ENCODE measurements around the gene MEP1A. TPM values are rescaled to one million over a fixed set of nuclear protein-coding genes. Genes with fewer than 3 reads are reported as not detected.

MEP1A gene
- total RNA-seq, 2 experiments from 2014 or later, result not detected

GRCh38 chr6:46749731-46750130, 43.5 kb upstream of the MEP1A start:
- no peak overlapping the region for H3K4me3 Mint-ChIP-seq
- no peak for DNase-seq
- no peak for TF ChIP-seq CTCF (IDR thresholded peaks at IDR 0.05)
- H3K4me1 Mint-ChIP-seq (ENCODE audit: low read depth), result no peaks in the 10 kb centered on the region
- POLR2A ChIA-PET, result no interaction called here
- H3K27ac Mint-ChIP-seq, result no peak overlapping the region
- CTCF ChIA-PET, result interaction anchor here (0.5 kb wide), 1 partner anchor 79 kb away, joined by 3 read pairs; no protein-coding TSS in a partner anchor
- no peaks in the 10 kb centered on the region for H3K36me3 Mint-ChIP-seq (ENCODE audit: low read depth)
- Histone ChIP-seq H3K36me3 (ENCODE audit: insufficient read depth, low read length) (no peaks in the 10 kb centered on the region), H3K27ac (ENCODE audit: low read depth in 1 of 2, low read length in 2 of 2) (no peak overlapping the region), H3K4me3 (ENCODE audit: low read length) (no peak overlapping the region), H3K4me1 (ENCODE audit: insufficient read depth, low read length) (no peaks in the 10 kb centered on the region), H3K27me3 (ENCODE audit: control insufficient read depth in 1 of 2, insufficient read depth in 2 of 2, low read length in 2 of 2) (peaks cover 0 to 3% of the 10 kb centered on the region in 2 experiments), H3K9me3 (ENCODE audit: control insufficient read depth in 1 of 2, insufficient read depth in 1 of 2, low read length in 2 of 2) (peaks cover 0 to 4% of the 10 kb centered on the region in 2 experiments)
- ATAC-seq (ENCODE audit: poor library complexity), result no peak
- peaks cover 33% of the 10 kb centered on the region for H3K27me3 Mint-ChIP-seq
- H3K9me3 Mint-ChIP-seq, result no peaks in the 10 kb centered on the region
- intact Hi-C loops (cut with DNase I, micrococcal nuclease), result no loop called here

GRCh38 chr6:46751658-46752057, 41.5 kb upstream of the MEP1A start:
- ATAC-seq (ENCODE audit: poor library complexity) (no peak), DNase-seq (no peak)
- CTCF ChIA-PET, result no interaction called here
- H3K4me1 ChIP-seq (ENCODE audit: insufficient read depth, low read length), result no peaks in the 10 kb centered on the region
- H3K9me3 ChIP-seq (ENCODE audit: control insufficient read depth in 1 of 2, insufficient read depth in 1 of 2, low read length in 2 of 2), result peaks cover 0 to 4% of the 10 kb centered on the region in 2 experiments
- intact Hi-C loops (cut with DNase I, micrococcal nuclease), result no loop called here
- Mint-ChIP-seq H3K36me3 (ENCODE audit: low read depth) (no peaks in the 10 kb centered on the region), H3K27ac (no peak overlapping the region), H3K4me3 (no peak overlapping the region), H3K9me3 (no peaks in the 10 kb centered on the region), H3K27me3 (peaks cover 19% of the 10 kb centered on the region), H3K4me1 (ENCODE audit: low read depth) (no peaks in the 10 kb centered on the region)
- H3K4me3 ChIP-seq (ENCODE audit: low read length), result no peak overlapping the region
- no peak for TF ChIP-seq CTCF (IDR thresholded peaks at IDR 0.05)
- H3K27ac ChIP-seq (ENCODE audit: low read depth in 1 of 2, low read length in 2 of 2), result no peak overlapping the region
- H3K27me3 ChIP-seq (ENCODE audit: control insufficient read depth in 1 of 2, insufficient read depth in 2 of 2, low read length in 2 of 2), result peaks cover 0 to 3% of the 10 kb centered on the region in 2 experiments
- no peaks in the 10 kb centered on the region for H3K36me3 ChIP-seq (ENCODE audit: insufficient read depth, low read length)
- POLR2A ChIA-PET, result no interaction called here

GRCh38 chr6:46755865-46756264, 37.3 kb upstream of the MEP1A start:
- no peaks in the 10 kb centered on the region for H3K9me3 ChIP-seq (ENCODE audit: control insufficient read depth in 1 of 2, insufficient read depth in 1 of 2, low read length in 2 of 2)
- Mint-ChIP-seq H3K27ac (no peak overlapping the region), H3K4me1 (ENCODE audit: low read depth) (no peaks in the 10 kb centered on the region), H3K9me3 (no peaks in the 10 kb centered on the region), H3K36me3 (ENCODE audit: low read depth) (no peaks in the 10 kb centered on the region), H3K4me3 (no peak overlapping the region), H3K27me3 (peaks cover 20% of the 10 kb centered on the region)
- ATAC-seq (ENCODE audit: poor library complexity) (no peak), DNase-seq (no peak)
- no peaks in the 10 kb centered on the region for H3K4me1 ChIP-seq (ENCODE audit: insufficient read depth, low read length)
- peaks cover 3 to 5% of the 10 kb centered on the region in 2 experiments for H3K27me3 ChIP-seq (ENCODE audit: control insufficient read depth in 1 of 2, insufficient read depth in 2 of 2, low read length in 2 of 2)
- ChIA-PET CTCF (no interaction called here), POLR2A (no interaction called here)
- intact Hi-C loops (cut with DNase I, micrococcal nuclease), result no loop called here
- H3K4me3 ChIP-seq (ENCODE audit: low read length), result no peak overlapping the region
- TF ChIP-seq CTCF (IDR thresholded peaks at IDR 0.05), result no peak
- no peak overlapping the region for H3K27ac ChIP-seq (ENCODE audit: low read depth in 1 of 2, low read length in 2 of 2)
- no peaks in the 10 kb centered on the region for H3K36me3 ChIP-seq (ENCODE audit: insufficient read depth, low read length)
